PFSK-1 (cell line): ENCODE results near the gene KIF12.

Experiments
- POLR2AphosphoS5 ChIP-seq: IDR thresholded peaks from 2 replicates; pipeline ENCODE4 v1.6.1; 2012; ENCODE audit warnings: low read depth, mild to moderate bottlenecking, control low read depth, low read length, moderate library complexity
- TAF1 ChIP-seq: IDR thresholded peaks from 2 replicates; pipeline ENCODE4 v1.6.1; 2012; ENCODE audit warnings: low read length, control low read depth, borderline replicate concordance; ENCODE audit not compliant: insufficient read depth

GRCh38 chr9:114054191-114054690, 44.9 kb downstream of the KIF12 start:
- no peak for TF ChIP-seq POLR2AphosphoS5
- TF ChIP-seq TAF1, result no peak
